22Rv1 (cell line): ENCODE data around the gene CERS1.

Experiments
- ZFX ChIP-seq: fragments of 450-650 bp; IDR thresholded peaks from 2 replicates; pipeline ENCODE4 v1.6.1; 2017; ENCODE audit warnings: antibody characterized with exemption, borderline replicate concordance
- TF ChIP-seq, protein P1 (sequence below): fragments of 450-650 bp; IDR thresholded peaks from 2 replicates; pipeline ENCODE4 v1.5.1; 2017; ENCODE audit warnings: mild to moderate bottlenecking

GRCh38 chr19:18850471-18851375 lies 45.2 kb downstream of the CERS1 start:
- TF ChIP-seq, protein P1, sequence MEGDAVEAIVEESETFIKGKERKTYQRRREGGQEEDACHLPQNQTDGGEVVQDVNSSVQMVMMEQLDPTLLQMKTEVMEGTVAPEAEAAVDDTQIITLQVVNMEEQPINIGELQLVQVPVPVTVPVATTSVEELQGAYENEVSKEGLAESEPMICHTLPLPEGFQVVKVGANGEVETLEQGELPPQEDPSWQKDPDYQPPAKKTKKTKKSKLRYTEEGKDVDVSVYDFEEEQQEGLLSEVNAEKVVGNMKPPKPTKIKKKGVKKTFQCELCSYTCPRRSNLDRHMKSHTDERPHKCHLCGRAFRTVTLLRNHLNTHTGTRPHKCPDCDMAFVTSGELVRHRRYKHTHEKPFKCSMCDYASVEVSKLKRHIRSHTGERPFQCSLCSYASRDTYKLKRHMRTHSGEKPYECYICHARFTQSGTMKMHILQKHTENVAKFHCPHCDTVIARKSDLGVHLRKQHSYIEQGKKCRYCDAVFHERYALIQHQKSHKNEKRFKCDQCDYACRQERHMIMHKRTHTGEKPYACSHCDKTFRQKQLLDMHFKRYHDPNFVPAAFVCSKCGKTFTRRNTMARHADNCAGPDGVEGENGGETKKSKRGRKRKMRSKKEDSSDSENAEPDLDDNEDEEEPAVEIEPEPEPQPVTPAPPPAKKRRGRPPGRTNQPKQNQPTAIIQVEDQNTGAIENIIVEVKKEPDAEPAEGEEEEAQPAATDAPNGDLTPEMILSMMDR, result no peak
- TF ChIP-seq ZFX, result no peak
